Testis (tissue), 3 donors: ENCODE data around the gene TSNAX. TPM values are rescaled to one million over a fixed set of nuclear protein-coding genes. Genes with fewer than 3 reads are reported as not detected.

Experiments
- DNase-seq: peaks from one replicate; pipeline ENCODE4 v3.0.0-alpha.2; 2019
- H3K27ac ChIP-seq, 2 donors: fragments of 200-600 bp; sonication (generic); one replicate each; pipeline ENCODE4 v1.5.1; 2019
- H3K27me3 ChIP-seq: fragments of 200-600 bp; sonication (generic); one replicate; pipeline ENCODE4 v1.5.1; 2019
- H3K36me3 ChIP-seq: fragments of 200-600 bp; sonication (generic); one replicate; pipeline ENCODE4 v1.5.1; 2017; ENCODE audit warnings: low read depth; ENCODE audit errors: missing control alignments
- H3K4me1 ChIP-seq: fragments of 200-600 bp; sonication (generic); one replicate; pipeline ENCODE4 v1.5.1; 2019
- H3K4me3 ChIP-seq, 2 donors: fragments of 200-600 bp; sonication (generic); one replicate each; pipeline ENCODE4 v1.5.1; 2017 to 2019
- H3K9me3 ChIP-seq: fragments of 200-600 bp; sonication (generic); one replicate; pipeline ENCODE4 v1.5.1; 2017
- POLR2A ChIP-seq: fragments of 450-650 bp; IDR thresholded peaks from one replicate; pipeline ENCODE4 v1.6.1; 2017; ENCODE audit warnings: antibody characterized with exemption, mild to moderate bottlenecking, moderate library complexity
- WGBS, 2 donors: methylation state at CpG; one replicate each; pipeline ENCODE4 v1.1.5; 2018; 5-methylcytosine and 5-hydroxymethylcytosine counted together
- intact Hi-C: fragments of 100-400 bp; cut with DNase I; formaldehyde crosslinking; loops from one replicate; pipeline ENCODE4 v1.15.1; 2023; ENCODE audit warnings: low total_unique reads
- polyA plus RNA-seq: library from polyadenylated mRNA; stranded (reverse); fragments of 350-450 nt; fragmentation: Illumina TruSeq; extraction: RNeasy Lipid Tissue Mini Kit (QIAGEN cat#74804); gene quantifications from one replicate; pipeline ENCODE4 v1.2.3, GENCODE V29; 2014; ENCODE audit warnings: low read depth, low replicate concordance; ENCODE audit not compliant: insufficient read depth
- total RNA-seq, 2 donors: library from RNA; depleted of rRNA; stranded (reverse); fragments of >200 nt; gene quantifications; one replicate each; pipeline ENCODE4 v1.2.3, GENCODE V29; 2016
- TF ChIP-seq, protein P1 (sequence below), 3 experiments: fragments of 450-650 bp in 2 of 3; fragments of 200-600 bp in 1 of 3; sonication (generic) in 1 of 3; IDR thresholded peaks; one replicate each; pipeline ENCODE4 v1.5.1; 2016 to 2019; ENCODE audit warnings: antibody characterized with exemption in 3 of 3, mild to moderate bottlenecking in 2 of 3, moderate library complexity in 1 of 3

The TSNAX gene
- total and polyA plus RNA-seq, 3 donors from 2014 or later: 31.8 to 38.6 (median 37.0) TPM

DNA sequence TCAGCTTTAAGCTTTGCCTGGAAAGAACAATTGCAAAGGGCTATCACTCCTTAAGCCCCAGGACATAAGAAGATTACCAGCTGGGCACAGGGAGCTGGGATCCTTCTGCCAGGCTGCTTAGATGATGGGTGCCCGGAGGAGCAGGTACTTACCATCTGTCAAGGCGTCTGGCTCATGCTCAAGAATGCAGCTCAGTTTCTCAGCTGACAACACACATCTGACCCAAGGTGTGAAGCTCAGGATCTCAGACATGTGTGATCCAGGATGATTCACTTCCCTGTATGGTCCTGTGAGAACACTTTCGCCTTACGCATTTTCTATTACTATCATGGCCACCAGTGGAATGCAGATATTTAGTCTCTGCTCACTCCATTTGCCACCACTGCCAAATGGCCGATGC is 83.4 kb downstream of the TSNAX start:
- H3K4me3 ChIP-seq: no peak overlapping the region
- H3K36me3 ChIP-seq: no peaks in the 10 kb centered on the region
- DNase-seq: no peak
- no peak overlapping the region for H3K27ac ChIP-seq
- WGBS, 2 donors: 84 to 91% methylated on average over 5 of the region's 5 CpGs
- H3K4me1 ChIP-seq: no peaks in the 10 kb centered on the region
- no peaks in the 10 kb centered on the region for H3K27me3 ChIP-seq
- H3K9me3 ChIP-seq: no peaks in the 10 kb centered on the region
- TF ChIP-seq, protein P1, sequence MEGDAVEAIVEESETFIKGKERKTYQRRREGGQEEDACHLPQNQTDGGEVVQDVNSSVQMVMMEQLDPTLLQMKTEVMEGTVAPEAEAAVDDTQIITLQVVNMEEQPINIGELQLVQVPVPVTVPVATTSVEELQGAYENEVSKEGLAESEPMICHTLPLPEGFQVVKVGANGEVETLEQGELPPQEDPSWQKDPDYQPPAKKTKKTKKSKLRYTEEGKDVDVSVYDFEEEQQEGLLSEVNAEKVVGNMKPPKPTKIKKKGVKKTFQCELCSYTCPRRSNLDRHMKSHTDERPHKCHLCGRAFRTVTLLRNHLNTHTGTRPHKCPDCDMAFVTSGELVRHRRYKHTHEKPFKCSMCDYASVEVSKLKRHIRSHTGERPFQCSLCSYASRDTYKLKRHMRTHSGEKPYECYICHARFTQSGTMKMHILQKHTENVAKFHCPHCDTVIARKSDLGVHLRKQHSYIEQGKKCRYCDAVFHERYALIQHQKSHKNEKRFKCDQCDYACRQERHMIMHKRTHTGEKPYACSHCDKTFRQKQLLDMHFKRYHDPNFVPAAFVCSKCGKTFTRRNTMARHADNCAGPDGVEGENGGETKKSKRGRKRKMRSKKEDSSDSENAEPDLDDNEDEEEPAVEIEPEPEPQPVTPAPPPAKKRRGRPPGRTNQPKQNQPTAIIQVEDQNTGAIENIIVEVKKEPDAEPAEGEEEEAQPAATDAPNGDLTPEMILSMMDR (IDR thresholded peaks at IDR 0.05): no peak
- no peak for TF ChIP-seq POLR2A
- intact Hi-C loops: no loop called here

GRCh38 chr1:231612393-231613089 is 84.1 kb downstream of the TSNAX start:
- WGBS, 2 donors: 92 to 96% methylated on average over 10 of the region's 10 CpGs
- no peaks in the 10 kb centered on the region for H3K9me3 ChIP-seq
- no peaks in the 10 kb centered on the region for H3K4me1 ChIP-seq
- no peaks in the 10 kb centered on the region for H3K27me3 ChIP-seq
- intact Hi-C loops: no loop called here
- H3K27ac ChIP-seq: no peak overlapping the region
- no peak overlapping the region for H3K4me3 ChIP-seq
- no peak for TF ChIP-seq POLR2A
- TF ChIP-seq, protein P1 (IDR thresholded peaks at IDR 0.05): no peak
- peak; percentile 22 for DNase-seq
- H3K36me3 ChIP-seq: no peaks in the 10 kb centered on the region

DNA sequence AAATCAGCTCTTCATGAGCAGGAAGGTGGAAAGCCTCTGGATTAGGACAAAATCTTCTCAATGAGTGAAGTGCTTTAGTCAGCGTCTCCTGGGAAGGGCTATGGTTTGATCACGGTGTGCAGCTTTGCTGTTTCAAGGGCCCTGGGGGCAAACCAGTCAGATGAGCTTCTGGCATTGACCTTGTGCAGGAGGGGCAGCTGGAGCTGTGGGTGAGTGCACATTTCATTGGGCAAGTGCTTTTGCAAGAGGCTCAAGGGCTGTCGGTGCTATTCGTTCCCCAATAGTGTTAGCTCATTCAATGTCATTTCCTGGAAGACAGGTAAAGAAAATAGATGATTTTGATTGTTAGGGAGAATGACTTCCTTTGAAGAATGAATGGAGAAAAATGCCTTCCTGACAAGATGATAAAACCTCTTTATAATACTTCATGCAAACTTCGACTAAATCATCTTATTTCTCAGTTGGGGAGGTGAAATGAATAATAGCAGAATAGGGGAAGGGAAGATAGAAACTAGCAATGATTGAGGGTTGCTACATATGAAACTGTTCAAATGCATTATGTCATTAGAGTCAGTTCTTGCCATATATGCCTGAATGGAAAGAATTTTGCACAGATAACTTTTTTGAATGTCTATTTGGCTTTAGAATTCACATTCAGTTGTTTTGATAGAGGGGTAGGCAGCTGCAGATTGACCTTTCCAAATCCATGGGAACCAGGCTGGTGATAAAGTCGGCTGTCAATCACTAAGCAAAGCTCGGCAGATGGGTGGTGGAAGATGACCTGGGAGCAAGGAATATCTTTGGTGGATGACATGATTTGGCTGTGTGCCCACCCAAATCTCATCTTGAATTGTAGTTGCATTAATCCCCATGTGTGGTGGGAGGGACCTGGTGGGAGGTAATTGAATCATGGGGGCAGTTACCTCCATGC is 85.2 kb downstream of the TSNAX start:
- Histone ChIP-seq H3K27me3 (no peaks in the 10 kb centered on the region), H3K9me3 (no peaks in the 10 kb centered on the region), H3K36me3 (no peaks in the 10 kb centered on the region), H3K4me1 (no peaks in the 10 kb centered on the region), H3K4me3 (no peak overlapping the region), H3K27ac (no peak overlapping the region)
- 71 to 80% methylated on average over 7 of the region's 7 CpGs for WGBS, 2 donors
- DNase-seq: no peak
- intact Hi-C loops: no loop called here
- no peak for TF ChIP-seq POLR2A
- TF ChIP-seq, protein P1 (IDR thresholded peaks at IDR 0.05): no peak

Other genes starting within 250 kb of the TSNAX start
- gene EXOC8, start 190.8 kb upstream of the TSNAX start, total RNA-seq: 10 to 100 TPM; 13.9 to 14.7 TPM
- gene EXOC8, start 190.8 kb upstream of the TSNAX start, polyA plus RNA-seq: 9.3 TPM
- 10 to 100 TPM; 26.4 to 34.9 TPM for gene SPRTN, start 190.4 kb upstream of the TSNAX start, total RNA-seq
- gene SPRTN, start 190.4 kb upstream of the TSNAX start, polyA plus RNA-seq: 30.2 TPM
- gene EGLN1, start 106.4 kb upstream of the TSNAX start, total RNA-seq: 10 to 100 TPM; 47.7 to 64.5 TPM
- gene EGLN1, start 106.4 kb upstream of the TSNAX start, polyA plus RNA-seq: 30.5 TPM
- gene DISC1, start 98.1 kb downstream of the TSNAX start, total RNA-seq: 1 to 10 TPM; 5.7 to 6.8 TPM
- 1.8 TPM for gene DISC1, start 98.1 kb downstream of the TSNAX start, polyA plus RNA-seq